Nephron (organoid): Measurements from ENCODE around the gene GPSM1.

ENCODE experiments used
- H3K27ac Mint-ChIP-seq, 3 experiments: 2 replicates each; pipeline ENCODE4 v1.8.0; 2020; ENCODE audit warnings: mixed read lengths in 3 of 3, mild to moderate bottlenecking in 2 of 3, moderate library complexity in 1 of 3
- H3K27me3 Mint-ChIP-seq: 2 replicates; pipeline ENCODE4 v1.8.0; 2021; ENCODE audit warnings: low read depth, mild to moderate bottlenecking, moderate library complexity, mixed read lengths
- H3K36me3 Mint-ChIP-seq: 2 replicates; pipeline ENCODE4 v1.8.0; 2020; ENCODE audit warnings: low read depth, mixed read lengths
- H3K4me1 Mint-ChIP-seq: 2 replicates; pipeline ENCODE4 v1.8.0; 2020; ENCODE audit warnings: mixed read lengths
- H3K4me3 Mint-ChIP-seq, 3 experiments: 2 replicates each; pipeline ENCODE4 v1.8.0; 2020; ENCODE audit warnings: mild to moderate bottlenecking in 3 of 3, mixed read lengths in 3 of 3, moderate library complexity in 2 of 3
- H3K9me3 Mint-ChIP-seq: 2 replicates; pipeline ENCODE4 v1.8.0; 2020; ENCODE audit warnings: mixed read lengths
- TF ChIP-seq, protein P1 (sequence below), 3 experiments: fragments of 200-600 bp; sonication (generic); IDR thresholded peaks; one replicate each; pipeline ENCODE4 v1.5.0; 2021; ENCODE audit warnings: antibody characterized with exemption in 3 of 3; ENCODE audit not compliant: unreplicated experiment in 3 of 3

Gene GPSM1

GRCh38 chr9:136305804-136306203, 21.5 kb upstream of the GPSM1 start:
- Mint-ChIP-seq H3K36me3 (no peaks in the 10 kb centered on the region), H3K27ac (no peak overlapping the region), H3K27me3 (peaks cover 10% of the 10 kb centered on the region), H3K4me1 (no peaks in the 10 kb centered on the region), H3K9me3 (no peaks in the 10 kb centered on the region), H3K4me3 (no peak overlapping the region)
- TF ChIP-seq, protein P1, sequence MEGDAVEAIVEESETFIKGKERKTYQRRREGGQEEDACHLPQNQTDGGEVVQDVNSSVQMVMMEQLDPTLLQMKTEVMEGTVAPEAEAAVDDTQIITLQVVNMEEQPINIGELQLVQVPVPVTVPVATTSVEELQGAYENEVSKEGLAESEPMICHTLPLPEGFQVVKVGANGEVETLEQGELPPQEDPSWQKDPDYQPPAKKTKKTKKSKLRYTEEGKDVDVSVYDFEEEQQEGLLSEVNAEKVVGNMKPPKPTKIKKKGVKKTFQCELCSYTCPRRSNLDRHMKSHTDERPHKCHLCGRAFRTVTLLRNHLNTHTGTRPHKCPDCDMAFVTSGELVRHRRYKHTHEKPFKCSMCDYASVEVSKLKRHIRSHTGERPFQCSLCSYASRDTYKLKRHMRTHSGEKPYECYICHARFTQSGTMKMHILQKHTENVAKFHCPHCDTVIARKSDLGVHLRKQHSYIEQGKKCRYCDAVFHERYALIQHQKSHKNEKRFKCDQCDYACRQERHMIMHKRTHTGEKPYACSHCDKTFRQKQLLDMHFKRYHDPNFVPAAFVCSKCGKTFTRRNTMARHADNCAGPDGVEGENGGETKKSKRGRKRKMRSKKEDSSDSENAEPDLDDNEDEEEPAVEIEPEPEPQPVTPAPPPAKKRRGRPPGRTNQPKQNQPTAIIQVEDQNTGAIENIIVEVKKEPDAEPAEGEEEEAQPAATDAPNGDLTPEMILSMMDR (IDR thresholded peaks at IDR 0.05; ENCODE audit: unreplicated experiment in 3 of 3), result no peak

DNA sequence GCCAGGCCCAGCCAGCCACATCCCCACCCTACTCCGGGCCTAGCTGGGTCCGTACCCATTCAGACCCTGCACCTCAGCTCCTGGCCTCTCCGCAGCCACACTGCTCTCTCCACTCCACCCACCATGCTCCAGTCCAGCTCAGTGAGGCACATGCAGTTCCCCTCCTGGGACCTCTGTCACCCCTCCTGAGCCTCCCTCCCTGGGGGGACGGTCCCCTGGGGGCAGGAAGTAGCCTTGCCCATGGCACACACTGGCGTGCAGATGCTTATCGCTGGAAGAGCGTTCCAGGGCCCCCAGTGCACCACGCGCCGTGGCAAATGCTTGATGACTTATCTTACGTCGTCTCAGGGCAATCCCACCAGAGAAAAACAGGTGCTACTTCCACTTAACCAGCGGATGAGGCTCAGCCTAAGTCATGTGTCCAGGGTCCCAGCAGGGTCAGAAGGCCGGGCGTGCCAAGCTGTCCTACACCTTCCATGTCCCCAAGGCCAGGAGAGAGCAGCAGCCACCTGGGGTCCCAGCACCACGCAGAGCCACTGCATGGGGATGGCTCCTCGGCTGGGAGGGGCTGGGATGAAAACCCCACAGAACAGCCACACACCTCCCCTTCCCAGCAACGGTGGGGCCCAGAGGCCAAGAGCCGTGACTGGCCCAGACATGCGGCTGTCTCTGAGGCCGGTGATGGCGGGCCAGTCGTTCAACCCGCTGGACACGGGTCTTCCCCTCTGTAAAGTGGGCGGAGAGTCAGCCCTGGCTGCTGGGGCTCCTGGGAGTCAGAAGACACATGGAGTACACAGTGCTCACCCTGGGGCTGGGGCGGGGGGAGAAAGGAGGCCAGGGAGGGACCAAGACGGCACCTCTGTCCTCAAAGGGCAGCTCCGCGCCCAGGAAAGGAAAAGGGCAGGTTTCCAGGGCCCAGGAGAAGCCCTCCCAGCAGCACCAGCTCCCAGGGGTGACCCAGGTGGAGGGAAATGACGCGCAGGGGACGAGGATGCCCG, 20.8 kb upstream of the GPSM1 start:
- Mint-ChIP-seq H3K36me3 (no peaks in the 10 kb centered on the region), H3K9me3 (no peaks in the 10 kb centered on the region), H3K4me1 (no peaks in the 10 kb centered on the region), H3K27me3 (peaks cover 2% of the 10 kb centered on the region), H3K4me3 (no peak overlapping the region), H3K27ac (no peak overlapping the region)
- TF ChIP-seq, protein P1 (IDR thresholded peaks at IDR 0.05; ENCODE audit: unreplicated experiment in 3 of 3), result no peak

DNA sequence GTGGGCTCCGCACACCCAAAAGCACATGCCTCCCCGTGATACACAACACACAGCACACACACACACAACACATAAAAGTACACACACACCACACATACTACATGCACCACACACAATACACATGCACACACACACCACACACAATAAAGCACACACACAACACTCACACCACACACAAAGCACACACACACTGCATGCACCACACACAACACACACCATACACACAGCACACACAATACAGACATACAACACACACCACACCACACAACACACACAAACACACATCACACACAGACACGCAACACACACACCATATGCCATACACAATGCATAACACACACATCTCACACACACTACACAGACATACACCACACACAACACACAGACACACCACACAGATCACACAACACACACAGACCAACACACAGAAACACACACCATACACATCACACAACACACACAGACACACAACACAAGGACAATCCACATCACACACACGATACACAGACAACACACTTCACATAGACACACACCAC, 20.1 kb upstream of the GPSM1 start:
- no peaks in the 10 kb centered on the region for H3K9me3 Mint-ChIP-seq
- H3K4me3 Mint-ChIP-seq, result no peak overlapping the region
- H3K36me3 Mint-ChIP-seq, result no peaks in the 10 kb centered on the region
- H3K4me1 Mint-ChIP-seq, result no peaks in the 10 kb centered on the region
- no peak overlapping the region for H3K27ac Mint-ChIP-seq
- no peaks in the 10 kb centered on the region for H3K27me3 Mint-ChIP-seq
- TF ChIP-seq, protein P1 (IDR thresholded peaks at IDR 0.05; ENCODE audit: unreplicated experiment in 3 of 3), result no peak

GRCh38 chr9:136308006-136308701, 19.2 kb upstream of the GPSM1 start:
- no peaks in the 10 kb centered on the region for H3K9me3 Mint-ChIP-seq
- H3K27ac Mint-ChIP-seq, result no peak overlapping the region
- no peaks in the 10 kb centered on the region for H3K4me1 Mint-ChIP-seq
- TF ChIP-seq, protein P1 (IDR thresholded peaks at IDR 0.05; ENCODE audit: unreplicated experiment in 3 of 3), result no peak
- no peaks in the 10 kb centered on the region for H3K27me3 Mint-ChIP-seq
- H3K4me3 Mint-ChIP-seq, result no peak overlapping the region
- no peaks in the 10 kb centered on the region for H3K36me3 Mint-ChIP-seq

DNA sequence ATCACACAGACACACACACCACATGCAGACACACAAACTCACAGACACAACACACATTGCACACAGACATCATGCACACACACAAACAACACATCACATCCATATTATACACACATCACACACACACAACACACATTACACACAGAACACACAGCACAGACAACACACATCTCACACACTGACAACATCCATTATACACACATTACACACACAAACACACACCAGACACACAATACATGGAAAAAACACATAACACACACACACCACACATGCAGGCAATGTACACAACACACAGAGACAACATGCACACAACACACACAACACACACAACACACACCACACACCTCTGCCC, 18.7 kb upstream of the GPSM1 start:
- no peaks in the 10 kb centered on the region for H3K27me3 Mint-ChIP-seq
- H3K27ac Mint-ChIP-seq, result no peak overlapping the region
- no peaks in the 10 kb centered on the region for H3K9me3 Mint-ChIP-seq
- H3K36me3 Mint-ChIP-seq, result no peaks in the 10 kb centered on the region
- TF ChIP-seq, protein P1 (IDR thresholded peaks at IDR 0.05; ENCODE audit: unreplicated experiment in 3 of 3), result no peak
- H3K4me3 Mint-ChIP-seq, result no peak overlapping the region
- H3K4me1 Mint-ChIP-seq, result no peaks in the 10 kb centered on the region
